ENCODE results near the gene TMEM222. TPM values are rescaled to one million over a fixed set of nuclear protein-coding genes. Genes with fewer than 3 reads are reported as not detected.

Gene TMEM222
- total RNA-seq, 2 donors from 2014 or later = 31.5 to 45.1 TPM

- Histone ChIP-seq H3K36me3 (peaks cover 4% of the 10 kb centered on the region), H3K27ac (no peak overlapping the region), H3K9me3 (no peaks in the 10 kb centered on the region), H3K27me3 (replicated peaks; ENCODE audit: insufficient read depth) (no peaks in the 10 kb centered on the region), H3K4me1 (ENCODE audit: control insufficient read depth in 1 of 2, low read depth in 2 of 2) (no peaks in the 10 kb centered on the region), H3K4me3 (peak overlapping the region; percentile 26)
- ATAC-seq (ENCODE audit: insufficient number of reproducible peaks, low FRiP score, low read depth) (no peak), DNase-seq (ENCODE audit: low spot score) (no peak)
- no peak for TF ChIP-seq CTCF (IDR thresholded peaks at IDR 0.05)
Measured at GRCh38 chr1:27342778-27343638, 21.0 kb downstream of the TMEM222 start.

- no peak overlapping the region for H3K4me3 ChIP-seq
- H3K27me3 ChIP-seq (replicated peaks; ENCODE audit: insufficient read depth) = no peaks in the 10 kb centered on the region
- DNase-seq (ENCODE audit: low spot score) = no peak
- no peak for ATAC-seq (ENCODE audit: insufficient number of reproducible peaks, low FRiP score, low read depth)
- no peak overlapping the region for H3K27ac ChIP-seq
- no peaks in the 10 kb centered on the region for H3K4me1 ChIP-seq (ENCODE audit: control insufficient read depth in 1 of 2, low read depth in 2 of 2)
- H3K36me3 ChIP-seq = no peaks in the 10 kb centered on the region
- H3K9me3 ChIP-seq = no peaks in the 10 kb centered on the region
- no peak for TF ChIP-seq CTCF (IDR thresholded peaks at IDR 0.05)
Measured at GRCh38 chr1:27343639-27344025, 21.7 kb downstream of the TMEM222 start.

- Histone ChIP-seq H3K27me3 (replicated peaks; ENCODE audit: insufficient read depth) (no peaks in the 10 kb centered on the region), H3K9me3 (no peaks in the 10 kb centered on the region), H3K27ac (no peak overlapping the region), H3K4me3 (no peak overlapping the region), H3K36me3 (no peaks in the 10 kb centered on the region), H3K4me1 (ENCODE audit: control insufficient read depth in 1 of 2, low read depth in 2 of 2) (peaks cover 6 to 14% of the 10 kb centered on the region in 2 donors)
- ATAC-seq (ENCODE audit: insufficient number of reproducible peaks, low FRiP score, low read depth) (no peak), DNase-seq (ENCODE audit: low spot score) (no peak)
- TF ChIP-seq CTCF (IDR thresholded peaks at IDR 0.05) = no peak
Measured at GRCh38 chr1:27345272-27345671, 23.3 kb downstream of the TMEM222 start.

GRCh38 chr1:27346357-27346756 lies 24.4 kb downstream of the TMEM222 start:
- peaks cover 9 to 25% of the 10 kb centered on the region in 2 donors for H3K4me1 ChIP-seq (ENCODE audit: control insufficient read depth in 1 of 2, low read depth in 2 of 2)
- no peak overlapping the region for H3K27ac ChIP-seq
- no peaks in the 10 kb centered on the region for H3K9me3 ChIP-seq
- no peaks in the 10 kb centered on the region for H3K36me3 ChIP-seq
- no peaks in the 10 kb centered on the region for H3K27me3 ChIP-seq (replicated peaks; ENCODE audit: insufficient read depth)
- DNase-seq (ENCODE audit: low spot score) = no peak
- no peak for ATAC-seq (ENCODE audit: insufficient number of reproducible peaks, low FRiP score, low read depth)
- no peak for TF ChIP-seq CTCF (IDR thresholded peaks at IDR 0.05)
- H3K4me3 ChIP-seq = no peak overlapping the region

- no peaks in the 10 kb centered on the region for H3K9me3 ChIP-seq
- H3K36me3 ChIP-seq = no peaks in the 10 kb centered on the region
- H3K27me3 ChIP-seq (replicated peaks; ENCODE audit: insufficient read depth) = no peaks in the 10 kb centered on the region
- no peak overlapping the region for H3K4me3 ChIP-seq
- TF ChIP-seq CTCF (IDR thresholded peaks at IDR 0.05) = no peak
- peaks cover 9 to 26% of the 10 kb centered on the region in 2 donors for H3K4me1 ChIP-seq (ENCODE audit: control insufficient read depth in 1 of 2, low read depth in 2 of 2)
- no peak for ATAC-seq (ENCODE audit: insufficient number of reproducible peaks, low FRiP score, low read depth)
- DNase-seq (ENCODE audit: low spot score) = no peak
- H3K27ac ChIP-seq = no peak overlapping the region
Measured at GRCh38 chr1:27346991-27347624, 25.1 kb downstream of the TMEM222 start.

All from thoracic aorta (tissue), 2 donors.